CD4-positive, alpha-beta T cell treated with Interferon gamma for 1 hour (primary cell): ENCODE data around the gene OR2AE1.
"Not testable (repeated sequence)": the region's sequence is repeated elsewhere in the genome, so short reads cannot be mapped to it uniquely, and the experiment has no call there.

Experiments
- DNase-seq: peaks from one replicate; pipeline ENCODE4 v3.0.0-alpha.2; 2020

Gene OR2AE1

DNA sequence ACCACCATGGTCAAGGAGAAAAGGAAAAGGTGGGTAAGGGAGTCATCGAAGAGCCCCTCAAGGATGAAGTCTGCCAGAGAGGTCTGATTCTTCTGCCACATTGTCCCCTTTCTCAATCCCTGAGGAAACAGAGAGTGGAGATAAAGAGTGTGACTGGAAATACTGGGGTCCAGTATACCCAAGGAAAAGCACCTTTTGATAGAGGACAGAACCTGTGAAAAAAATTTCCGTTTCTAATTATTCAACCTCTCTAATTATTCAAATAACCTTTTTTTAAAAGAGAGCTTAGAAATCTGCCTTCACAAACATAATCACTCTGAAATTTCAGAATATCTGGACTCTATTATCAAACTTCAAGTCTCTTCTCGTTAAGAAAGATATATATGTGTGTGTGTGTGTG lies at the start of gene OR2AE1:
OR2AE1 (minus strand) TSS at position 101 of the 400 bp plus-strand sequence; CDS start at position 101, 0 bp downstream.
- DNase-seq, result no peak

DNA sequence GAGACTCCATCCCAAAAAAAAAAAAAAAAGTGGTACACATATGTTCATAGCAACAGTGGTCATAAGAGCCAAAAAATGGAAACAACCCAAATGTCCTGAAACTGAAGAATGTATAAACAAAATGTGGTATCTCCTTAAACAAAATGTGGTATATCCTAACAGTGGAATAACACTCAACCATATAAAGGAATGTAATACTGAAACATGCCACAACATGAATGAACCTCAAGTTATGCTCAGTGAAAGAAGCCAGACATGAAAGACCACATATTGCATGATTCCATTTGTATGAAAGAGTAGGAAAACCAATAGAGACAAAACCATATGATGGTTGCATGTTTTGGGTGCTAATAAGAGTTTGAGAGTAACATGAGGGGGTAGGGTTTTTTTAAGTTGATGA lies 49.5 kb upstream of the OR2AE1 start:
- DNase-seq, result no peak

DNA sequence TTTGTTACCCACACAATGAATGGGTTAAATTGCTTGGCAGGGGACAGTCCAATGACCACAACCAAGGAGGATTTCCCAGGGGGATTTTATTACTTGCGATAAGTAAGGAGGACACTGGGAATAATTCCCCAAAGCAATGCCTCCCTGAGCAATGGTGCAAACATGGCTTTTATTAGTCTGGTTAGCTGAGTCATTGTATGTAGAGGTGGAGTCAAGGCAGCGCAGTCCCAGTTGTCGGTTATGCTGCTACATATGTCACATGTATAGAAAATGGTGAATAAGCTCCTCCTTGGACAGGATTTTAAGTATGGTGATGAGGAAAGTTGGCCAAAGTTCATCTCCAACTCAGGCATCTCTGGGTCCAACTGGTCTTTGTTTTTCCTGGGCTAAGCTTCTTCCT lies 46.4 kb upstream of the OR2AE1 start:
- no peak for DNase-seq

DNA sequence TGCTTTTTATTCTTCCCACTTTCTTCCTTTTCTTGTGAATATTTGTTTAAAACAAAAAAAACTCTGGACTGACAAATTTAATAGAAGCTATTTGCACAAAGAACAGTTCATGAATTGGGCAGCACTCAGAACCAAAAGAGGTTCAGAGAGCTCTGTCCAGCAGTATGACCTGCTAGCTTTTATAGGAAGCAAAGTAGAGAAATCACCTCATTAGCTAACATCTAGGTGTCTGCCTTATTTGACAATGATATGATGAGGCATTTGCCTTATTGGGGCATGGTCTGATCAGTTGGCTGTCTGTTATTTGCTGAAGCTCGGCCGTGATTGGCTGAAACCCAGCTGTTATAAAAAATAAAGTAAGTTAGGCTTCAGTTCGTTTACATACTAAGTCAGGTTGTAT lies 43.3 kb upstream of the OR2AE1 start:
- no peak for DNase-seq

- no peak for DNase-seq
Measured at GRCh38 chr7:99919814-99920112, 42.9 kb upstream of the OR2AE1 start.

GRCh38 chr7:99918959-99919813 lies 42.4 kb upstream of the OR2AE1 start, which contains the start of gene TRIM4:
Gene TRIM4 (minus strand): TSS chr7:99919530. CDS start chr7:99919401, 129 bp downstream.
- peak; percentile 89 for DNase-seq

GRCh38 chr7:99910976-99911375 lies 34.1 kb upstream of the OR2AE1 start:
- no peak for DNase-seq

DNA sequence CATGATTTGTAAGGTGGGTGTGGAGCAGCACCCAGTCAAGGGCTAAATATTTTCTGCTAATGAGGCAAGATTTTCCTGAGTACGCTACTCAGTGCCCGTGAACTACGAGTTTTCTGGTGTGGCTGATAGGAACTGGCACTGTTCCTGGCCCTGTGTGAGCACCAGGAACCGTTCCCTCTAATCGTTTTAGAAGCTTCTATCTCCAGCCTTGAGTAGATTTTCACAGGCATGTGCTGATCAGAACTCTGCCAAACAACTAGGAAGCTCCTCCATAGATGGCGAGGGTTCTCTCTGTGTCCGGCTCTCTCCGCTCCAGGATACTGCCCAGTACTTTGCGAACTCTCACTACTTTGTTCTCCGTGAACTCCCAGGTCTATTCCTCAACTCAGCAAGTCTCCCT lies 24.7 kb upstream of the OR2AE1 start:
- no peak for DNase-seq

- no peak for DNase-seq
Measured at GRCh38 chr7:99899830-99900519, 23.1 kb upstream of the OR2AE1 start.

DNA sequence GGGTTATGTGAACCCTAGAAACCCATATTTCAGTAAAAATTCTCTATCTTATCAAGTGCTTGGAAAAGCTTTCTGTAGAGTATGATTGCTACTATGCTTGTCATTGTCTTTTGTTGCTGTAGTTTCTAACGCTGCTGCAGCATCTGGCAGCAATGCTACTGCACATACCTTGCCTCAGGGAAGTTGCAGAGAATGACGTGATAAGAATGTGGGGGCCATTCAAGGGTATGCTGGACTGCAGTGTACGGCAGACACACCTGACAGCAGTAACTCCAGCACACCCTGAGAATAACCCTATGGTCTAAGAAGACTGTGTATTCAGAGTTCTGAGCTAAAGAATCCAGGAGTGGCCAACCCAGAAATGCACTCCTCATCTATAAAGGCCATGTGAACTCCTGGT lies 22.0 kb upstream of the OR2AE1 start:
- DNase-seq, result no peak

GRCh38 chr7:99898023-99898357 lies 21.2 kb upstream of the OR2AE1 start:
- no peak for DNase-seq

GRCh38 chr7:99897322-99898022 lies 20.6 kb upstream of the OR2AE1 start:
- DNase-seq, result no peak

DNA sequence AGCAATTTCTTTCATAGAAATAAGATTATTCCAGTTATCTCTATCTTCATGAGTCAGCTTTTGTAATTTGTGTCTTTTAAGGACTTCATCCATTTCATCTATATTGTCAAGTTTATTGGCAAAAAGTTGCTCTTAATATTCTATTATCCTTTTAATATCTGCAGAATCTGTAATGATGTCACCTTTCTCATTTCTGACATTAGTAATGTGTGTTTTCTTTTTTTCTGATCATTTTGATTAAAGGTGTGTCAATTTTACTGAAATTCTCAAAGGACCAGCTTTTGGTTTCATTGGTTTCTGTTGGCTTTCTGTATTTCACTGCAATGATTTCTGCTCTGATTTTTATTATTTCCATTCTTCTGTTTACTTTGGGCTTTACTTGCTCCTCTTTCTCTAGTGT lies 17.9 kb upstream of the OR2AE1 start:
- DNase-seq, result no peak

GRCh38 chr7:99893280-99893679 lies 16.4 kb upstream of the OR2AE1 start:
- no peak for DNase-seq

DNA sequence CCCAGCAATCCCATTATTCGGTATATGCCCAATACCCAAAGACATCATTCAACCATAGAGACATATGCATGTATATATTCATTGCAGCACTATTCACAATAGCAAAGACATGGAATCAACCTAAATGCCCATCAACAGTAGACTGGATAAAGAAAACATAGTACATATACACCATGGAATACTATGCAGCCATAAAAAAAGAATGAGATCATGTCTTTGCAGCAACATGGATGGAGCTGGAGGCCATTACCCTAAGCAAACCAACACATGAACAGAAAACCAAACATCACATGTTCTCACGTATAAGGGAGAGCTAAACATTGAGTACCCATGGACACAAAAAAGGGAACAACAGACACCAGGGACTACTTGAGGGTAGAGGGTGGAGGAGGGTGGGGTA lies 13.5 kb upstream of the OR2AE1 start:
- DNase-seq, result not testable (repeated sequence)

DNA sequence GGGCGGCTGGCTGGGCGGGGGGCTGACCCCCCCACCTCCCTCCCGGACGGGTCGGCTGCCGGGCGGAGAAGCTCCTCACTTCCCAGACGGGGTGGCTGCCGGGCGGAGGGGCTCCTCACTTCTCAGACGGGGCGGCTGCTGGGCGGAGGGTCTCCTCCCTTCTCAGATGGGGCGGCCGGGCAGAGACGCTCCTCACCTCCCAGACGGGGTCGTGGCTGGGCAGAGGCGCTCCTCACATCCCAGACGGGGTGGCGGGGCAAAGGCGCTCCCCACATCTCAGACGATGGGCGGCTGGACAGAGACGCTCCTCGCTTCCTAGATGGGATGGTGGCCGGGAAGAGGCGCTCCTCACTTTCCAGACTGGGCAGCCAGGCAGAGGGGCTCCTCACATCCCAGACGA lies 11.5 kb upstream of the OR2AE1 start:
- not testable (repeated sequence) for DNase-seq

DNA sequence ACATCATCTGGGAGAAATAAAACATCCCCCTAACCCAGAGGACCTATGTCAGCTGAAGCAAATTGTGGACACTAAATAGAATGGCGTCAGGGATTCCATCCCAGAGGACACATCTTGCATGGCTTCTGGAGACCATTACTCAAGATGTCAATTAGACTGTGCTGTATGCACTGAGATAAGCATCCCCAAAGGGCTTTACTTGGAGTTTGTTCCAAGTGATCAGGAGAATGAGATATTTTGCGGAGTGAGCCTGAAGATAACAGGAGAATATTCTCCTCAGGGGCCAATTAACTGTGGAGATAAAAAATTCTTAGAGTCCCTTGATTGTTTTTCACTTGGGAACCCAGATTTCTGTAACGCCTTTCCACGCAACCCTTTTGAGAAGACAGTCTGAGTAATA lies 4.5 kb upstream of the OR2AE1 start:
- no peak for DNase-seq

DNA sequence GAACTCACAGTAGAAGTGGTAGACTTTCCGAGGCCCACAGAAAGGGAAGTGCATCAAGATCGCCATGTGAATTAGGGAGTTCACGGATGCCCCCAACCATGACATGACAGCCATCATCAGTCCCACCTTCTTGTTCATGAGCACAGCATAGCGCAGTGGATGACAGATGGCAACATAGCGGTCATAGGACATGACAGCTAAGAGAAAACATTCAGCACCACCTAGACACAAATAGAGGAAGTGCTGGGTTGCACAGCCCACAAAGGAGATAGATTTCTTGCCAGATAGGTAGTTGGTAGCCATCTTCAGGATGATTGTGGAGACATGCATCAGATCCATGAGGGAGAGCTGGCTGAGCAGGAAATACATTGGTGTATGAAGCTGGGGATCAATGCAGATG lies 342 bp downstream of the OR2AE1 start:
- DNase-seq, result no peak

- DNase-seq, result no peak
Measured at GRCh38 chr7:99868246-99868645, 8.6 kb downstream of the OR2AE1 start.

DNA sequence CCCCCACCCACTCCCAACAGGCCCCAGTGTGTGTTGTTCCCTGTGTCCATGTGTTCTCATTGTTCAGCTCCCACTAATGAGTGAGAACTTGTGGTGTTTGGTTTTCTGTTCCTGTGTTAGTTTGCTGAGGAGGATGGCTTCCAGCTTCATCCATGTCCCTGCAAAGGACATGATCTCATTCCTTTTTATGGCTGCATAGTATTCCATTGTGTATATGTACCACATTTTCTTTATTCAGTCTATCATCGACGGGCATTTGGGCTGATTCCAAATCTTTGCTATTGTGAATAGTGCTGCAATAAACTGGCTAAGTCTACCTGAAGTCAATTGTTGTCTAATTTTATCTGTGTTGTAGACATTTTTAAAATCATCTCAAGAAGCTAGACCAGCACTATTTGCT lies 9.4 kb downstream of the OR2AE1 start:
- not testable (repeated sequence) for DNase-seq

DNA sequence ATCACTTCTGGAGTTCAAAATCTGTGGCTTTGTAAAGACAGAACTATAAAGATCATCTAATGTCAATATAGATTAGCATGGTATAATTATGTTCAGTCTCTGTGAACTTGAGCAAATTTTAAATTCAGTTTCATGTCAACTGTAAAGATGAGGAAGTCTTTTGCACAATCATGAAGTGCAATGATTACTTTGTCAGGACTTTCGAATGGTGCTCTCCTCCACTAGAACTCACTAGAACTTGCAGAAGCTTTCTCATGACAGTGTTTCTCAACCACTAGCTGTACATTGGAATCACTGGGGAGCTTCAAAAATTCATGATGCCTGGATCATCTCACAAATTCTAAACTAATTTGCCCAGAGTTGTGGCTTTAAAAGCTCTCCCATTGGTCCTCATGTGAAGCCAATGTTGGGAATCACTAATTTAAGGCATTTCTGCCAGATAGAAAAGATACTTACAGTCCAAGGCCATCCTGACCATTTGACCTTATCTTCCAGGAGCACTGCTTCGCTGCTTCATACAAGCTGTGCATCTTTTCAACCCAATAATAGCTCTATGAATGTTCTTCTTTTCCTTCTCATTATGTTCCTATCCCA lies 12.9 kb downstream of the OR2AE1 start:
- no peak for DNase-seq

DNA sequence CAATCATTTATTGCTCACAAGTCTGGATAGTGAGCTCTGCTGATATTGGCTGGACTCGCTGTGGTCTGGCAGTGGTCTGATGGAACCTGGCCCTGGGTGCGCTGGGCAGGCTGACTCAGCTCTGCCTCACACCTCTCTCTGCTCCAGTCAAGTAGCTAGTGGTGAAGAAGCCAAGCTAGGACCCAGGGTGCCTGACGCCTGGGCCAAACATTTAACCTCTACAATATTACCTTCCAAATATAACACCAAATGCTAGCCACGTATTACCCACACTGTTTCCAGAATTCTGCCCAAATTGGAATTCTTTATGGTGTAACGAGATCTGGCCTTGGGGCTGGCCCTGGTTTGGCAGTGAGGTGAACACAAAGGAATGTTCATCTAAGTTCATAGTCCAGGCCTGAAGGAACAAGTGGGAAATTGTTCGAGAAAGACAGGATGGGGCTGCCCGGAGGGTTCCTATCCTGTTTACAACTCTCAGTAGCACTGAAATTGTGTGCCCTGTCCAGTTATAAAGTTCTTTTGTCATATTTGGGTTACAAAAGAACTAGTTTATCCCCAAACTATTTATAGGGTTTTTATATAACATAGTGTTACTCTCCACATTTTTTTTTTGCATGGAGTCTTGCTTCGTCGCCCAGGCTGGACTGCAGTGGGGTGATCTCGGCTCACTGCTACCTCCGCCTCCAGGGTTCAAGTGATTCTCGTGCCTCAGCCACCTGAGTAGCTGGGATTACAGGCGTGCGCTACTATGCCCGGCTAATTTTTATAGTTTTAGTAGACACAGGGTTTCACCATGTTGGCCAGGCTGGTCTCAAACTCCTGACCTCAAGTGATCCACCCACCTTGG lies 16.3 kb downstream of the OR2AE1 start:
- DNase-seq, result no peak

- DNase-seq, result no peak
Measured at GRCh38 chr7:99855236-99855635, 21.6 kb downstream of the OR2AE1 start.
